GM12878 (cell line): ENCODE measurements around the gene CFAP57. TPM values are rescaled to one million over a fixed set of nuclear protein-coding genes. Genes with fewer than 3 reads are reported as not detected.

ENCODE experiments used
- CUX1 ChIP-seq: IDR thresholded peaks from 2 replicates; pipeline ENCODE4 v1.6.1; 2012; ENCODE audit warnings: improper control_type of control experiment, low read depth, low read length; ENCODE audit not compliant: insufficient replicate concordance
- E4F1 ChIP-seq: fragments of 450-650 bp; IDR thresholded peaks from 2 replicates; pipeline ENCODE4 v1.6.1; 2018; ENCODE audit warnings: borderline replicate concordance, mild to moderate bottlenecking; ENCODE audit not compliant: partially characterized antibody
- FOXK2 ChIP-seq: fragments of 450-650 bp; IDR thresholded peaks from 2 replicates; pipeline ENCODE4 v1.6.1; 2017; ENCODE audit warnings: mild to moderate bottlenecking, moderate library complexity
- NFYB ChIP-seq: IDR thresholded peaks from 2 replicates; pipeline ENCODE4 v1.6.1; 2011; ENCODE audit warnings: low read depth, mild to moderate bottlenecking, low read length, improper control_type of control experiment, moderate library complexity; ENCODE audit not compliant: insufficient read depth
- NRF1 ChIP-seq: conservative IDR thresholded peaks from 2 replicates; pipeline ENCODE4 v1.6.1; 2011; ENCODE audit warnings: mild to moderate bottlenecking, low read depth, low read length, improper control_type of control experiment
- RAD21 ChIP-seq: IDR thresholded peaks from 2 replicates; pipeline ENCODE4 v1.6.1; 2011; ENCODE audit warnings: mild to moderate bottlenecking, low read depth, low read length, moderate library complexity; ENCODE audit not compliant: insufficient read depth
- ZNF592 ChIP-seq: fragments of 450-650 bp; IDR thresholded peaks from 2 replicates; pipeline ENCODE4 v1.6.1; 2017; ENCODE audit warnings: mild to moderate bottlenecking, moderate library complexity
- polyA plus RNA-seq, 11 experiments: library from polyadenylated mRNA; depleted of rRNA in 4 of 11; unstranded in 6 of 11; stranded (reverse) in 5 of 11; fragments of >200 nt; fragmentation: Nextera tagmentation in 4 of 11; fragmentation: Illumina TruSeq in 1 of 11; extraction: Ambion mirVana in 4 of 11; extraction: Trizol in 1 of 11; gene quantifications; 1 replicate in 1 of 11; 2 replicates in 10 of 11; pipeline versions ENCODE4 v1.2.1 to v1.2.3, GENCODE V29; 2011 to 2016; ENCODE audit warnings: inconsistent platforms in 2 of 11, missing spikeins in 2 of 11, low read depth in 1 of 11
- total RNA-seq, 4 experiments: library from RNA; depleted of rRNA in 3 of 4; stranded (reverse); fragments of >200 nt in 3 of 4; fragmentation: Illumina TruSeq in 1 of 4; extraction: Trizol in 1 of 4; gene quantifications; 2 replicates each; pipeline versions ENCODE4 v1.2.1 to v1.2.3, GENCODE V29; 2013 to 2021

CFAP57 gene
- total and polyA plus RNA-seq, 10 of the 15 experiments (the other 5 are each of a cell fraction or from before 2014, with no cell fraction given), result 0.45 to 4.8 (median 1.3) TPM

DNA sequence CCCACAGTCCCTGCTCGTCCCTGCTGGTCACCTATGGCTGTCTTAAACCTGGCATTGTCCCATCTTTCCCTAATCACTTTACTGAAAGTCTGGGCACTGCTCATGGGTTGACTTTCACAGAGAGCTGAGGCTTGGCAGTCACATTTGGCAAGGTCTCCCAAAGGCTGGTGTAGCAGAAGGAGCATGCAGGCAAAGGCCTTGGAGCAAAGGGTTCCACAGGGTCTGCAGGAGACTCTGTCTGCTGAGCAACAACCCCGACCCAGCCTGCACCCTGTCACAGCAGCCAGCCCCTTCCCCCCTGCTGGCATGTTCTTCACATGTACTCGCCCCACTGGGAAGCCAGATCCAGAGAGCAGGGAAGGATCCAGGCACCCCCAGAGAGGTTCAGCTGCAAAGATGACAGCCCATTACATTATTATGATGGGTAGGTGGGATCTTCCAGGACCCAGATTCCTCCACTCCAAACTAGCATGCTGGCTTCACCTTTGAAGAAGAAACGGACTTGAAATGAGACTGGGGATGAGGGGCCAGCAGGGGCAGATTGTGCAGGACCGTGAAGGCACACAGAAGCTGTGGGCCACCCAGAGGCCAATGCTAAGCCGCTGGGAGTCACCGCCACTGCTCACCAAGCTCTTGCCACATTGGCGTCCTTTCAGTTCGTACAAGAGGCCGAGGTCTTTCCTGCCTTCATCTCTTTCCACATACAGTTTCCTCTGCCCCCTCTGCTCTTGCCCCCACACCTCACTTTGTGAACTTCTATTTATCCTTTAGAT is 83.5 kb downstream of the CFAP57 start (continued):
- TF ChIP-seq CUX1 (no peak), E4F1 (no peak), FOXK2 (no peak), NRF1 (no peak), NFYB (no peak), ZNF592 (no peak), RAD21 (no peak)
